Left lung (tissue), 10 donors: Measurements from ENCODE around the gene XPR1. TPM values are rescaled to one million over a fixed set of nuclear protein-coding genes. Genes with fewer than 3 reads are reported as not detected.
"Not testable (repeated sequence)": the region's sequence is repeated elsewhere in the genome, so short reads cannot be mapped to it uniquely, and the experiment has no call there.

Experiments used
- ATAC-seq: fragments of 200-7000 bp; cut with Tn5 transposase; one replicate; pipeline ENCODE4 v1.9.1; 2020; ENCODE audit warnings: moderate library complexity
- DNase-seq, 4 donors: peaks; one replicate each; pipeline ENCODE4 v3.0.0-alpha.2; 2013 to 2020
- H3K27ac ChIP-seq, 2 donors: fragments of 200-600 bp; sonication (generic) in 1 of 2; one replicate each; pipeline versions ENCODE4 v1.5.0 to v1.8.0; 2020 to 2021
- H3K27me3 ChIP-seq, 2 donors: fragments of 200-600 bp; sonication (generic) in 1 of 2; one replicate each; pipeline versions ENCODE4 v1.5.0 to v1.8.0; 2020 to 2021
- H3K36me3 ChIP-seq, 2 donors: fragments of 200-600 bp; sonication (generic) in 1 of 2; one replicate each; pipeline versions ENCODE4 v1.5.0 to v1.8.0; 2020 to 2021
- H3K4me1 ChIP-seq, 2 donors: fragments of 200-600 bp; one replicate each; pipeline ENCODE4 v1.8.0; 2021
- H3K4me3 ChIP-seq, 2 donors: fragments of 200-600 bp; sonication (generic) in 1 of 2; one replicate each; pipeline versions ENCODE4 v1.5.0 to v1.8.0; 2020 to 2021; ENCODE audit warnings: mild to moderate bottlenecking in 1 of 2
- H3K9me3 ChIP-seq, 2 donors: fragments of 200-600 bp; sonication (generic) in 1 of 2; one replicate each; pipeline versions ENCODE4 v1.5.0 to v1.8.0; 2020 to 2021
- intact Hi-C, 2 donors: fragments of 100-400 bp; cut with DNase I; formaldehyde crosslinking; loops; one replicate each; pipeline versions ENCODE4 v1.11.2 to v1.14.2; 2022
- polyA plus RNA-seq, 6 donors: library from polyadenylated mRNA; unstranded; fragments of 120-200 nt; gene quantifications; one replicate each; pipeline ENCODE4 v1.2.1, GENCODE V29; 2013; ENCODE audit not compliant: insufficient read length in 6 of 6
- total RNA-seq, 2 donors: library from RNA; stranded (reverse); fragmentation: NEBNext Ultra II Directional; extraction: Animal tissue kit (Norgen Biotek cat#: 25700); gene quantifications; one replicate each; pipeline ENCODE4 v1.2.1, GENCODE V29; 2021
- TF ChIP-seq, protein P1 (sequence below), 2 donors: fragments of 200-600 bp; sonication (generic) in 1 of 2; IDR thresholded peaks; one replicate each; pipeline versions ENCODE4 v1.5.0 to v1.8.0; 2021; ENCODE audit warnings: antibody characterized with exemption in 2 of 2
- donor health status: DM: no; HTN: yes; CAD: no.
- donor health status: DM: no; HTN: no; CAD: no.

The XPR1 gene
- total and polyA plus RNA-seq, 8 donors: 24.6 to 34.2 (median 27.8) TPM

DNA sequence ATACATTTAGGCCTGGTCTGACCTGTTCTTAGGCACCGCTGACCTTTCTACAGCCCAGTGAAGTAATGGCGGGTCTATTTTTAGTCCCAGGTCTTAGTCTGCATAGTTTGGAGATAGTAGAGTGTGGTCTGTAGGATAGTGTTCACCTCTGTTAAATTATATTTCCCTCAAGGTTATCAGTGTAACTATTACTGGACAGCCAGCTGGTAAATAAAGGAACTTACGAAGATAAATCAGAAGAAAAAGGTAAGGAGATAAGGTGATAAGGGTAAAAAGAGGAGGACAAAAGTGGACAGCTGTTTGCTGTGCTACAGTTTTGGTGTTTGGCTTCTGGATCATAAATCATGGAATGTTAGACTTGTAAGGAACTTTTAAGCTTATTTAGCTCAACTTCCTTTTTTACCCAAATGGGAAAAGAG, 8.7 kb downstream of the XPR1 start:
- DNase-seq (no peak), ATAC-seq (no peak)
- H3K4me1 ChIP-seq: no peaks in the 10 kb centered on the region
- no peaks in the 10 kb centered on the region for H3K9me3 ChIP-seq
- no peaks in the 10 kb centered on the region for H3K36me3 ChIP-seq
- intact Hi-C loops: no loop called here
- TF ChIP-seq, protein P1, sequence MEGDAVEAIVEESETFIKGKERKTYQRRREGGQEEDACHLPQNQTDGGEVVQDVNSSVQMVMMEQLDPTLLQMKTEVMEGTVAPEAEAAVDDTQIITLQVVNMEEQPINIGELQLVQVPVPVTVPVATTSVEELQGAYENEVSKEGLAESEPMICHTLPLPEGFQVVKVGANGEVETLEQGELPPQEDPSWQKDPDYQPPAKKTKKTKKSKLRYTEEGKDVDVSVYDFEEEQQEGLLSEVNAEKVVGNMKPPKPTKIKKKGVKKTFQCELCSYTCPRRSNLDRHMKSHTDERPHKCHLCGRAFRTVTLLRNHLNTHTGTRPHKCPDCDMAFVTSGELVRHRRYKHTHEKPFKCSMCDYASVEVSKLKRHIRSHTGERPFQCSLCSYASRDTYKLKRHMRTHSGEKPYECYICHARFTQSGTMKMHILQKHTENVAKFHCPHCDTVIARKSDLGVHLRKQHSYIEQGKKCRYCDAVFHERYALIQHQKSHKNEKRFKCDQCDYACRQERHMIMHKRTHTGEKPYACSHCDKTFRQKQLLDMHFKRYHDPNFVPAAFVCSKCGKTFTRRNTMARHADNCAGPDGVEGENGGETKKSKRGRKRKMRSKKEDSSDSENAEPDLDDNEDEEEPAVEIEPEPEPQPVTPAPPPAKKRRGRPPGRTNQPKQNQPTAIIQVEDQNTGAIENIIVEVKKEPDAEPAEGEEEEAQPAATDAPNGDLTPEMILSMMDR (IDR thresholded peaks at IDR 0.05): no peak
- no peaks in the 10 kb centered on the region for H3K27me3 ChIP-seq
- no peak overlapping the region for H3K27ac ChIP-seq
- no peak overlapping the region for H3K4me3 ChIP-seq

DNA sequence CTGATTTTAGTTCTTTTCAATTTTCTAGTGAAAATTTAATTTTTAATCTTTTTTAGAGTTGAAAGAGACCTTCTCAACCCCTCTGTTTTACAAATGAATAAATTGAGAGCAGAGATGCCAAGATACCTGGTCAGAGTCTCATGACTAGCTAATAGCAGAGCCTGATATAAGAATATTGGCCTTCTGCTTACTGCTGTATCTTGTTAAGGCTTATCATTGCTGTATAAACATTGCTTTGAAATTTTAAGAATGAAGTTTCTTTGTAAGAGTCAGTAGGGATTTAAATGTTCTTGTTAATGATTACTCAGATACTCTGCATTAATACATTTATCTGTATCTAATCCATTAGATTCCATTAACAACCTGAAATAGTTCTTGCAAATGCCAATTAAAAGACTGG, 9.8 kb downstream of the XPR1 start:
- no peaks in the 10 kb centered on the region for H3K27me3 ChIP-seq
- no peaks in the 10 kb centered on the region for H3K36me3 ChIP-seq
- no peak overlapping the region for H3K4me3 ChIP-seq
- no peaks in the 10 kb centered on the region for H3K9me3 ChIP-seq
- TF ChIP-seq, protein P1 (IDR thresholded peaks at IDR 0.05): no peak
- no peak for ATAC-seq
- no peaks in the 10 kb centered on the region for H3K4me1 ChIP-seq
- DNase-seq: no peak
- intact Hi-C loops: no loop called here
- no peak overlapping the region for H3K27ac ChIP-seq

DNA sequence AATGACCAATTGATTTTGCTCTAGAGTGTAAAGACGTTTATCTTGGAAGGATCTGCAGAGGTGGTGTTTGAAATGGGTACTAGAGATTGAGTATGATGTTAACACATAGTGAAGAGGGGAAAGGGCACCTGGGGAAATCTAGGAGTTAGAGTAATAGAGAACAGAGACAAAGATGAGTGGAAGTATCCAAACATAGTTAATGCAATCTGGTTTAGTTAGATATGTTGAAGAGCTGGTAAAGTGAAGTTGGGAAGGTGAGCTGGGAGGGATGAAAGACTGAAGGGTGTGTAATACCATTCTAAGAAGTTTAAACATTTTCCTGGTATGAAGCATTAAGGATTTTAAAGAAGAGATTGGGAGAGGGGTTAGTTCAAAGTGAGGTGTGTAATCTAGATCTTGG, 11.0 kb downstream of the XPR1 start:
- H3K27me3 ChIP-seq: no peaks in the 10 kb centered on the region
- intact Hi-C loops: no loop called here

DNA sequence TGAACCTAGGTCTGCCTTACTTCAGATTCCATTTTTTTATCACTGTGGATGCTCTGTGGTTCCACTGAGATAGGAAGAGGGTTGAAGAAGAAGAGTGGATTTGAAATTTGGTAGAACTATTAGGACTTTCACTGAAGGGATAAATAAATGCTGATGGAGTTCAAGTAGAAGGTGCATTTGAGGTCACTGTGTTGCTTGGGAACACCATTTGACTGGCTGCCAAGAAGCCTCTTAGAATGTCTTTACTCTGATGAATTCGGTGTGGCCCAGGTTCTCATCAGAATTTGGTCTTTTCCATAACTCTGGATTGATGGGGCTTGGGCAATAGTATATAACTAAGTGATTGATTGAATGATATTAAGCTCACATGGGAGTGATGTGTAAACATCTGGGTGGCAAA, 11.9 kb downstream of the XPR1 start:
- Histone ChIP-seq H3K9me3 (no peaks in the 10 kb centered on the region), H3K4me1 (no peaks in the 10 kb centered on the region), H3K4me3 (no peak overlapping the region), H3K27ac (no peak overlapping the region), H3K36me3 (no peaks in the 10 kb centered on the region), H3K27me3 (no peaks in the 10 kb centered on the region)
- no peak for DNase-seq
- TF ChIP-seq, protein P1 (IDR thresholded peaks at IDR 0.05): no peak
- ATAC-seq: peak; percentile 50
- intact Hi-C loops: no loop called here

More for the DNA sequence above, 11.0 kb downstream of the XPR1 start:
- no peaks in the 10 kb centered on the region for H3K9me3 ChIP-seq
- no peaks in the 10 kb centered on the region for H3K36me3 ChIP-seq
- H3K27ac ChIP-seq: no peak overlapping the region
- ATAC-seq (no peak), DNase-seq (no peak)
- H3K4me3 ChIP-seq: no peak overlapping the region
- TF ChIP-seq, protein P1 (IDR thresholded peaks at IDR 0.05): no peak
- H3K4me1 ChIP-seq: no peaks in the 10 kb centered on the region

DNA sequence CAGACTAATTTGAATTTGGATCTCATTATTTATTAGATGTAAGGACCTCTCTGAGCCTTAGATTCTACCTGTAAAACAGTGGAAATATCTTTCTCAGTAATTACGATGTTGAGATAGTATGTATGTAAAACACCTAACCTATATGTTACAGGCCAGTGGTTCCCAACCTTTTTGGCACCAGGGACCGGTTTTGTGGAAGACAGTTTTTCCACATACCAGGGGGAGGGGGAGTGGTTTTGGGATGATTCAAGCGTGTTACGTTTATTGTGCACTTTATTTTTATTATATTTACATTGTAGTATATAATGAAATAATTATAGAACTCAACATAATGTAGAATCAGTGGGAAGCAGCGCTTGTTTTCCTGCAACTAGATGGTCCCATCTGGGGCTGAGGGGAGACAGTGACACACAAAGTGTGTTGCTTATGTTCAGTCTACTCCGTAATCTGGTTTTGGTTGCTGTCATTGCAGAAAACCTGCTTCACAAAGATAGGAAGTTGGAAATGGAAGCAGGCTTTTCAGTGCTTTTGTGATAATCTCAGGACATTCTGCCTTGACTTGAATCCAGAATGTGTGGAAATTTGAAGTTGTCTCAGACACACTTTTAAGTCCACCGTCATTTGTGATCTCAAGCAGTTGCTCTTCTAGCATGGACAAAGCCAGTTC, 12.8 kb downstream of the XPR1 start:
- no peak overlapping the region for H3K27ac ChIP-seq
- TF ChIP-seq, protein P1 (IDR thresholded peaks at IDR 0.05): no peak
- DNase-seq (no peak), ATAC-seq (no peak)
- no peaks in the 10 kb centered on the region for H3K9me3 ChIP-seq
- no peaks in the 10 kb centered on the region for H3K4me1 ChIP-seq
- H3K36me3 ChIP-seq: no peaks in the 10 kb centered on the region
- intact Hi-C loops: no loop called here
- no peaks in the 10 kb centered on the region for H3K27me3 ChIP-seq
- H3K4me3 ChIP-seq: no peak overlapping the region

DNA sequence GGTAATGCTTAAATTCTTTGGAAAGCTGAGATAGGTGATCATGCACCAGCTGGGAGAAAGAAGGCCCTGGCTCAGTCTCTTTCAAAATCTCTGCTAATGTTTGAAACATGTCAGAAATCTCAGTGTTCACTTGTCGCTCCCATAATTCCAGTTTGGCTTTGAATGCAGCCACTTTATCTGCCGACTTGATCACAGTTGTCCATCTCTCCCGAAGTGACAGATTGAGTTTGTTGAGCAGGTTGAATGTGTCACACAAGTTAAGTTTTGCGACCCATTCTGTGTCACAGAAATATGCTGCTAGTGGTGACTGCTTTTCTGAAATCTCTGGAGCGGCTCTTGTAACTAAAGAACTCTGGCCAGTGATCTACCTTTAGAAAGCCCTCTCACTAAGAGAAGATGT, 13.4 kb downstream of the XPR1 start:
- H3K27ac ChIP-seq, H3K27me3 ChIP-seq, ATAC-seq, H3K9me3 ChIP-seq, DNase-seq, intact Hi-C loops, H3K4me3 ChIP-seq, H3K4me1 ChIP-seq, H3K36me3 ChIP-seq: not testable (repeated sequence)
